ENCODE data around the gene CAPN15. TPM values are rescaled to one million over a fixed set of nuclear protein-coding genes. Genes with fewer than 3 reads are reported as not detected.

CAPN15 gene
- total and polyA plus RNA-seq, 8 donors: 16.7 to 57.2 (median 27.1) TPM

DNA sequence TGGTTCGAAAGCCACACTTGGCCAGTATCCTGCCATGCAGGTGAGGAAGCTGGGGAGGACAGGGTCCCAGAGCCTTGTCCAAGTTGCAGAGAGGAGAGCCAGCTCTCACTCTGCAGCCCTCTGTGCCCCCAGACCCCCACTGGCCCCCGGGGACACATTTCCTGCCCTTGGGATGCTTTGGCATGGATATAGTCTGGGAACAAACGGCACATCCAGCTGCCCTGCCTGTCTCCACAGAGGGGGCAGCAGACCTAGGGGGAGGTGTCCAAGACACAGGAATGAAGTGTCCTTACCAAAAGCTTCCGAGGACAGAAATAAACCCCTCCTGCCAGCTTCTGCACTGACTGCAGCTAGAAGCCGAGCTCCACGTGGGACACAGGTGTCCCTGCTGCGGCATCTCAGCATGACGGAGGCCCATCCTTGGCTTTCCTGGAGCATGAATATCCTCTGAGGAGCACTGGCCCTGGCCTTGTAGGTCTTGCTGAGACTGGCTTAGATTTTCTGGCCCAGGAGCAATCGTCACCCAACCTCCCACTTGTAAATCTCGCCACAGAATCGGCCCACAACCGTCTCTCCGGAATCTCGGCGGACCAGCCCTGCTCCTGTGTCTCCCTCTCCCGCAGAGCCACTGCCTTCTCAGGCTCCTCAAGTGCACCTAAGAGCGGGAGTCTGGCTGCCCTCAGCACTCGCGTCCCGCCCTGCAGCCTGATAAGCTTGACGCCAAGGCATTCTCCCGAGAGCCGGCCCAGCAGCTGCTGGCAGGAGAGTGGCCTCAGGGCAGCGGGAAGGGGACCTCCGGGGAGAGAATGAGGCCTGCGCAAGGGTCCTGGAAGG lies 1.1 kb upstream of the CAPN15 start:
- Histone ChIP-seq H3K36me3 (peaks cover 0 to 10% of the 10 kb centered on the region in 2 donors), H3K27ac (peak overlapping the region; percentile 97 to 98), H3K4me1 (peaks cover 21 to 47% of the 10 kb centered on the region in 2 donors), H3K9me3 (no peaks in the 10 kb centered on the region), H3K27me3 (no peaks in the 10 kb centered on the region), H3K4me3 (peak overlapping the region; percentile 79 to 88)
- TF ChIP-seq, protein P1, sequence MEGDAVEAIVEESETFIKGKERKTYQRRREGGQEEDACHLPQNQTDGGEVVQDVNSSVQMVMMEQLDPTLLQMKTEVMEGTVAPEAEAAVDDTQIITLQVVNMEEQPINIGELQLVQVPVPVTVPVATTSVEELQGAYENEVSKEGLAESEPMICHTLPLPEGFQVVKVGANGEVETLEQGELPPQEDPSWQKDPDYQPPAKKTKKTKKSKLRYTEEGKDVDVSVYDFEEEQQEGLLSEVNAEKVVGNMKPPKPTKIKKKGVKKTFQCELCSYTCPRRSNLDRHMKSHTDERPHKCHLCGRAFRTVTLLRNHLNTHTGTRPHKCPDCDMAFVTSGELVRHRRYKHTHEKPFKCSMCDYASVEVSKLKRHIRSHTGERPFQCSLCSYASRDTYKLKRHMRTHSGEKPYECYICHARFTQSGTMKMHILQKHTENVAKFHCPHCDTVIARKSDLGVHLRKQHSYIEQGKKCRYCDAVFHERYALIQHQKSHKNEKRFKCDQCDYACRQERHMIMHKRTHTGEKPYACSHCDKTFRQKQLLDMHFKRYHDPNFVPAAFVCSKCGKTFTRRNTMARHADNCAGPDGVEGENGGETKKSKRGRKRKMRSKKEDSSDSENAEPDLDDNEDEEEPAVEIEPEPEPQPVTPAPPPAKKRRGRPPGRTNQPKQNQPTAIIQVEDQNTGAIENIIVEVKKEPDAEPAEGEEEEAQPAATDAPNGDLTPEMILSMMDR (IDR thresholded peaks at IDR 0.05): no peak
- DNase-seq (peak in 2 of 4 donors; percentile 52 to 60), ATAC-seq (peak; percentile 20)
- intact Hi-C loops (cut with DNase I): no loop called here

DNA sequence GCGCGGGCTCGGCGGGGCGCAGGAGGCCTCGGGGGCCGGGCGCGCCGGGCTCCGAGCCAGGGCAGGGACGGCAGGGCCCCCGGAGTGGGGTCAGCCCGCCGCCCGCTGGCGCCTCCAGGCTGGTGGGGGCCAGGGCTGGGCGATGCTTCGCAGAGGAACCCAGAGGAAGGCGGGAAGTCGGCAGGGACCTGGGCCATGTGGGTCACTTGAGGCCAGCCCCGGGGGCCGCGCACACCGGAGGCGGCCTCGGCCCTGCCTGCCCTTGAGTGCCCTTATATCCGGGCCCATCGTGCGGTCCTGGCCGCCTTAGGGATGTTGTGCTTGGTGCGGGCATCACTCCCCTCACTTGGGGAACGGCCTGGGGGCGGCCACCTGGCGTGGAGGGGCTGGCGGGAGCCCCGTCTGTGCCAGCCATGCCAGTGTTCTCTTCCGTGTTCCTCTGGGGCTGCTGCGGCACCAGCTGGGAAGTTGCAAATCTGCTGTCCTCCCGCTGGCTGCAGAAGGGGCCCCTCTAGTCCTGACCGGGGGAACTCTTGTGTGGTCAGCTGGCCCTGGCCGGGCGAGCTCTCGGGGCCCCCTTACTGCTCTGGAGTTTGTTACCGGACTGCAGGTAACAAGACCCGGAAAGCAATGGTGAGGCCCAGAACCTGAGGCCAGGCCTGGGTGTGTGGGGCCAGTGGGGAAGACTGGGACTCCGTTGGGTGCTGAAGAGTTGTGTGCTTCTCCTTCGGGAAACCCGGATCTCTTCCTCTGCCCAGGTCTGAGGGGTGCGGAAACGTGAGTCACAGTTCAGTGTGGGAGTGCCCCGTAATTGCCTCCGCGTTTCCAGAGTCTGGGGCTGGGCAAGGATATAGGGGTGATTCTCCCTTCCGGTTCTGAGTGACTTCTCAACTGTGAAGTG lies 849 bp downstream of the CAPN15 start:
- peak; percentile 15 for ATAC-seq
- TF ChIP-seq, protein P1 (IDR thresholded peaks at IDR 0.05): no peak
- intact Hi-C loops (cut with DNase I): no loop called here
- Histone ChIP-seq H3K4me3 (peak overlapping the region; percentile 61 to 88), H3K27me3 (no peaks in the 10 kb centered on the region), H3K9me3 (no peaks in the 10 kb centered on the region), H3K27ac (peak overlapping the region; percentile 59 to 83), H3K36me3 (peaks cover 0 to 8% of the 10 kb centered on the region in 2 donors), H3K4me1 (peaks cover 21 to 47% of the 10 kb centered on the region in 2 donors)
- DNase-seq: peak in 2 of 4 donors; percentile 13 to 58

DNA sequence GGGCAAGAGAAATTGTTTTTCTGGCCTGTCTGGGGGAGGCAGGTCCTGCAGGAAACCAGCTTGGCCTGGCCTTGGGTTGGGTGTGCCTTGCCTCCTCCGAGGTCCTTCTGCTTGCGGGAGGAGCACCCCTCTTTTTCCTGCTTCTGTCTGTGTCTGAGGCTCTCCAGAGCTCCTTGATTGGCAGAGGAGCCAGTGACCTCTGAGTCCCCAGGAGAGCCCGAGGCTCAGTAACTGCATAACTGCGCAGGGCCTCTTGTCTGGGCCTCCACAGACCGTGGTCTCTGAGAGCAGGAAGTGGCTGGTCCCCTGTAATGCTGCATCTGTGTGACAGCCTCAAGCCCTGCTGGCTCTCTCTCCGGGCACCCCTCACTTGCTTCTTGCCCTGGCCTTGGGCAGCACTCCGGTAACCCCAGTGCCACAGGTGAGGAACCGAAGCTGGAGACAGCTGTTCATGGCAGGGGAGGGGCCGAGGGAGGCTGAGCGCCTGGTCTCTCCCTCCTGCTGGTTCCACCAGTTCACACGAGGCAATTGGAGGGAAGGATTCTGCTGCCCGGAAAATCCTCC lies 1.6 kb downstream of the CAPN15 start:
- H3K4me1 ChIP-seq: peaks cover 21 to 47% of the 10 kb centered on the region in 2 donors
- TF ChIP-seq, protein P1 (IDR thresholded peaks at IDR 0.05): no peak
- ATAC-seq: no peak
- peak overlapping the region; percentile 26 to 83 for H3K27ac ChIP-seq
- intact Hi-C loops (cut with DNase I): no loop called here
- DNase-seq: no peak
- peaks cover 0 to 11% of the 10 kb centered on the region in 2 donors for H3K36me3 ChIP-seq
- peak overlapping the region; percentile 61 to 88 for H3K4me3 ChIP-seq
- no peaks in the 10 kb centered on the region for H3K27me3 ChIP-seq
- no peaks in the 10 kb centered on the region for H3K9me3 ChIP-seq

DNA sequence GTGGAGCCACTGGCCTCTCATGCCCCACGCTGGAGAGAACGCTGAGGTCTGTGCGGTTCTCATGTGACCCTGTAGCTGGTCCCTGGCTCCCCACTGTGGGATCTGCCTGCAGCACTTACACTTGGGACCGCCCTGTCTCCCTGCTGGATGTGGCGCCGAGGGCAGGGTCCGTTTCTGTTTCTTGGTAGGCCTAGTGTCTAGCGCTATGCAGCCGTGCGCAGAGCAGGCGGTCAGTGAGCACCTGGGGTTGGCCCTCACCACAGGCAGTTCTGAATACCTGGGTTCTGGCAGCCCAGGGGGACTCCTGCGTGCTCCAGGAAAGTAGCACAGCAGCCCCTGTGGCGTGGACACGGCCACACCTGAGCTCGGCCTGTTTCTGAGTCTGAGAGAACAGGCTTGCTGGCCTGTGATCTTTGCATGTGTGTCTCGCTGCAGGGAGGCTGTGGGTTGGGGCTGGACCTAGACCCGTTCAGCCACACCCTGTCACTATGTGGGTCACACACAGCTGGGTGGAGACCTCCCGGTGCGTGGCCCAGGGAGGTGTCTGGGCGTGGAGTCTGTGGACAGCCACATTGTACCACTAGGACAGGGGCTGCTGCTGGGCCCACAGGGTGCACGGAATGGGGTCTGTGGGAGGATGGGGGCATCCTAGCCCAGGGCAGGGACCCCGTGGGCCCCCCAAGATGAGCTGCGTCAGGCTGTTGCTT lies 2.8 kb downstream of the CAPN15 start:
- Histone ChIP-seq H3K27ac (no peak overlapping the region), H3K27me3 (no peaks in the 10 kb centered on the region), H3K4me1 (peaks cover 21 to 44% of the 10 kb centered on the region in 2 donors), H3K36me3 (peaks cover 0 to 23% of the 10 kb centered on the region in 2 donors), H3K9me3 (no peaks in the 10 kb centered on the region), H3K4me3 (no peak overlapping the region)
- DNase-seq: no peak
- TF ChIP-seq, protein P1 (IDR thresholded peaks at IDR 0.05): no peak
- intact Hi-C loops (cut with DNase I): no loop called here
- no peak for ATAC-seq
